ENCODE measurements around the gene KCTD6.

KCTD6 gene

GRCh38 chr3:58484722-58485069 lies 7.2 kb upstream of the KCTD6 start:
- Histone ChIP-seq H3F3A (ENCODE audit: insufficient read depth, low read length) (no peaks in the 10 kb centered on the region), H3K9me2 (ENCODE audit: low read depth, low read length) (no peaks in the 10 kb centered on the region), H3K4me2 (ENCODE audit: low read length) (no peak overlapping the region), H3K4me1 (ENCODE audit: insufficient read depth, low read length, severe bottlenecking) (no peaks in the 10 kb centered on the region), H3K36me3 (ENCODE audit: insufficient read depth, low read length) (no peaks in the 10 kb centered on the region), H2AFZ (ENCODE audit: low read length) (no peak overlapping the region), H3K79me2 (ENCODE audit: insufficient read depth, low read length) (no peaks in the 10 kb centered on the region), H3K27ac (ENCODE audit: low read depth, low read length, poor library complexity, severe bottlenecking) (no peak overlapping the region), H3K9ac (ENCODE audit: low read length) (no peak overlapping the region), H3K9me3 (ENCODE audit: low read length) (no peaks in the 10 kb centered on the region), H4K20me1 (ENCODE audit: insufficient read depth, low read length) (no peaks in the 10 kb centered on the region), H3K27me3 (ENCODE audit: insufficient read depth, low read length) (peaks cover 9% of the 10 kb centered on the region; the same call in 1 of the 2 replicates), H3K4me3 (ENCODE audit: low read depth, low read length, poor library complexity, severe bottlenecking) (no peak overlapping the region)
- TF ChIP-seq CTCF (IDR thresholded peaks at IDR 0.05; ENCODE audit: low read length) (no peak), EZH2 (IDR thresholded peaks at IDR 0.05; ENCODE audit: borderline replicate concordance, low read length) (no peak)

GRCh38 chr3:58485801-58486435 lies 6.0 kb upstream of the KCTD6 start:
- Histone ChIP-seq H3K4me1 (ENCODE audit: insufficient read depth, low read length, severe bottlenecking) (peaks cover under 1% of the 10 kb centered on the region), H3F3A (ENCODE audit: insufficient read depth, low read length) (no peaks in the 10 kb centered on the region), H3K27ac (ENCODE audit: low read depth, low read length, poor library complexity, severe bottlenecking) (no peak overlapping the region), H3K9ac (ENCODE audit: low read length) (no peak overlapping the region), H3K4me3 (ENCODE audit: low read depth, low read length, poor library complexity, severe bottlenecking) (no peak overlapping the region), H3K9me3 (ENCODE audit: low read length) (no peaks in the 10 kb centered on the region), H3K4me2 (ENCODE audit: low read length) (no peak overlapping the region), H3K79me2 (ENCODE audit: insufficient read depth, low read length) (no peaks in the 10 kb centered on the region), H3K36me3 (ENCODE audit: insufficient read depth, low read length) (no peaks in the 10 kb centered on the region), H2AFZ (ENCODE audit: low read length) (no peak overlapping the region), H4K20me1 (ENCODE audit: insufficient read depth, low read length) (no peaks in the 10 kb centered on the region), H3K9me2 (ENCODE audit: low read depth, low read length) (no peaks in the 10 kb centered on the region), H3K27me3 (ENCODE audit: insufficient read depth, low read length) (peaks cover 9% of the 10 kb centered on the region; the same call in 1 of the 2 replicates)
- no peak for TF ChIP-seq CTCF (IDR thresholded peaks at IDR 0.05; ENCODE audit: low read length)
- no peak for TF ChIP-seq EZH2 (IDR thresholded peaks at IDR 0.05; ENCODE audit: borderline replicate concordance, low read length)

GRCh38 chr3:58487140-58487886 lies 4.6 kb upstream of the KCTD6 start:
- no peaks in the 10 kb centered on the region for H3K36me3 ChIP-seq (ENCODE audit: insufficient read depth, low read length)
- no peaks in the 10 kb centered on the region for H3F3A ChIP-seq (ENCODE audit: insufficient read depth, low read length)
- no peaks in the 10 kb centered on the region for H4K20me1 ChIP-seq (ENCODE audit: insufficient read depth, low read length)
- H3K9me3 ChIP-seq (ENCODE audit: low read length): no peaks in the 10 kb centered on the region
- H3K4me3 ChIP-seq (ENCODE audit: low read depth, low read length, poor library complexity, severe bottlenecking): no peak overlapping the region
- no peak overlapping the region for H3K4me2 ChIP-seq (ENCODE audit: low read length)
- H3K79me2 ChIP-seq (ENCODE audit: insufficient read depth, low read length): no peaks in the 10 kb centered on the region
- H2AFZ ChIP-seq (ENCODE audit: low read length): no peak overlapping the region
- H3K4me1 ChIP-seq (ENCODE audit: insufficient read depth, low read length, severe bottlenecking): peaks cover 7% of the 10 kb centered on the region
- peaks cover 9% of the 10 kb centered on the region; the same call in 1 of the 2 replicates for H3K27me3 ChIP-seq (ENCODE audit: insufficient read depth, low read length)
- H3K9ac ChIP-seq (ENCODE audit: low read length): no peak overlapping the region
- no peaks in the 10 kb centered on the region for H3K9me2 ChIP-seq (ENCODE audit: low read depth, low read length)
- TF ChIP-seq CTCF (IDR thresholded peaks at IDR 0.05; ENCODE audit: low read length) (no peak), EZH2 (IDR thresholded peaks at IDR 0.05; ENCODE audit: borderline replicate concordance, low read length) (no peak)
- no peak overlapping the region for H3K27ac ChIP-seq (ENCODE audit: low read depth, low read length, poor library complexity, severe bottlenecking)
